K562 (cell line): Measurements from ENCODE around the gene ROPN1L. TPM values are rescaled to one million over a fixed set of nuclear protein-coding genes. Genes with fewer than 3 reads are reported as not detected.

ENCODE experiments used
- ATAC-seq: fragments of 200-7000 bp; cut with Tn5 transposase; 3 replicates; pipeline ENCODE4 v1.9.1; 2020; ENCODE audit warnings: moderate library complexity
- BruUV-seq: library from RNA; stranded (reverse); fragments of 400-500 nt; replicated peaks from 2 replicates; lab custom pipeline; 2021; lab: Mats Ljungman, UMichigan
- CTCF ChIA-PET: fragments of 300-600 bp; formaldehyde crosslinking; extraction: SDS; loops from one replicate; lab custom pipeline; 2021; ENCODE audit warnings: low intra/inter-chr PET ratio; lab: Yijun Ruan, JAX
- POLR2A ChIA-PET: fragments of 300-600, 350-650 bp; sonication (Branson Sonifier 250); formaldehyde crosslinking; extraction: SDS; loops from one replicate; lab custom pipeline; 2021; ENCODE audit warnings: antibody characterized with exemption, inconsistent platforms; lab: Yijun Ruan, JAX
- DNase-seq, 4 experiments: peaks; one replicate each; pipeline versions ENCODE4 v3.0.0 to v3.0.0-alpha.2; 2011 to 2018; ENCODE audit warnings: low spot score in 3 of 4, mixed read lengths in 3 of 4; ENCODE audit errors: extremely low read depth in 1 of 4
- FAIRE-seq: peaks from 2 replicates; lab custom pipeline; 2011; peaks lifted over from hg19 to GRCh38; lab: Jason Lieb, UNC
- H2AFZ ChIP-seq: 2 replicates; pipeline ENCODE4 v1.6.0; 2011; ENCODE audit warnings: low read depth, low read length, control low read depth, inconsistent platforms
- H3K27ac ChIP-seq: fragments of 200-600 bp; 3 replicates; pipeline ENCODE4 v1.8.0; 2011; ENCODE audit warnings: low read depth, mild to moderate bottlenecking, control low read depth, inconsistent platforms, low read length, moderate library complexity, mixed read lengths; ENCODE audit errors: extremely low read depth
- H3K27me3 ChIP-seq, 2 experiments: fragments of 300-600 bp in 1 of 2; 2 replicates in 1 of 2; 3 replicates in 1 of 2; pipeline versions ENCODE4 v1.6.0 to v1.8.0; 2011; ENCODE audit warnings: inconsistent platforms in 2 of 2, low read length in 2 of 2, mild to moderate bottlenecking in 1 of 2, mixed read lengths in 1 of 2, moderate library complexity in 1 of 2; ENCODE audit not compliant: control insufficient read depth in 2 of 2, insufficient read depth in 2 of 2
- H3K36me3 ChIP-seq: fragments of 300-600 bp; 3 replicates; pipeline ENCODE4 v1.8.0; 2011; ENCODE audit warnings: mild to moderate bottlenecking, low read length, inconsistent platforms; ENCODE audit not compliant: control insufficient read depth, insufficient read depth
- H3K4me1 ChIP-seq, 2 experiments: fragments of 200-600 bp in 1 of 2; replicated peaks in 1 of 2; 2 replicates in 1 of 2; 3 replicates in 1 of 2; pipeline versions ENCODE4 v1.5.1 to v1.8.0; 2011; ENCODE audit warnings: inconsistent platforms in 2 of 2, low read length in 2 of 2, mild to moderate bottlenecking in 1 of 2, mixed read lengths in 1 of 2, moderate library complexity in 1 of 2; ENCODE audit not compliant: control insufficient read depth in 2 of 2, insufficient read depth in 2 of 2
- H3K4me2 ChIP-seq: 2 replicates; pipeline ENCODE4 v1.6.1; 2011; ENCODE audit warnings: low read length, control low read depth, inconsistent platforms, mixed read lengths; ENCODE audit not compliant: insufficient read depth
- H3K4me3 ChIP-seq: fragments of 200-600 bp; sonication (generic), shearing (Covaris generic); 2 replicates; pipeline ENCODE4 v1.5.1; 2016; ENCODE audit warnings: control low read depth, inconsistent platforms
- H3K79me2 ChIP-seq: fragments of 200-600 bp; 3 replicates; pipeline ENCODE4 v1.8.0; 2011; ENCODE audit warnings: low read length, inconsistent platforms; ENCODE audit not compliant: control insufficient read depth, insufficient read depth
- H3K9ac ChIP-seq, 2 experiments: 2 replicates each; pipeline versions ENCODE4 v1.6.0 to v1.6.1; 2011; ENCODE audit warnings: low read depth in 2 of 2, low read length in 2 of 2, control low read depth in 1 of 2, inconsistent platforms in 1 of 2, mild to moderate bottlenecking in 1 of 2, mixed read lengths in 1 of 2; ENCODE audit not compliant: insufficient read depth in 1 of 2
- H3K9me1 ChIP-seq: one replicate; pipeline ENCODE4 v1.6.0; 2011; ENCODE audit warnings: inconsistent platforms, mild to moderate bottlenecking, low read length, moderate library complexity; ENCODE audit not compliant: control insufficient read depth, insufficient read depth
- H3K9me3 ChIP-seq: replicated peaks from 2 replicates; pipeline ENCODE4 v1.5.1; 2011; ENCODE audit warnings: low read depth, low read length, inconsistent platforms; ENCODE audit not compliant: control insufficient read depth, insufficient read depth
- H4K20me1 ChIP-seq: replicated peaks from 2 replicates; pipeline ENCODE4 v1.6.1; 2011; ENCODE audit warnings: low read length, inconsistent platforms, mixed read lengths; ENCODE audit not compliant: control insufficient read depth, insufficient read depth
- CEBPB ChIP-seq: fragments of 450-650 bp; IDR thresholded peaks from 2 replicates; pipeline ENCODE4 v1.6.1; 2016; ENCODE audit warnings: missing genetic modification characterization, missing compliant biosample characterization
- CEBPG ChIP-seq, 3 experiments: fragments of 200-800 bp in 1 of 3; sonication (Bioruptor generic) in 1 of 3; sonication (generic) in 1 of 3; formaldehyde crosslinking in 1 of 3; IDR thresholded peaks in 2 of 3; conservative IDR thresholded peaks in 1 of 3; 2 replicates each; pipeline versions ENCODE4 v1.6.1 to v1.8.0; 2016 to 2022; ENCODE audit warnings: missing compliant biosample characterization in 2 of 3, missing genetic modification characterization in 2 of 3, mild to moderate bottlenecking in 1 of 3, missing genetic modification reagents in 1 of 3
- NFE2 ChIP-seq: IDR thresholded peaks from 2 replicates; pipeline ENCODE4 v1.6.1; 2014; ENCODE audit warnings: antibody characterized with exemption, low read depth
- SMAD1 ChIP-seq: fragments of 150-350 bp; IDR thresholded peaks from 2 replicates; pipeline ENCODE4 v1.6.1; 2014; ENCODE audit warnings: low read length, low read depth; ENCODE audit not compliant: partially characterized antibody
- TARDBP ChIP-seq: fragments of 450-650 bp; IDR thresholded peaks from 2 replicates; pipeline ENCODE4 v1.6.1; 2016
- whole genome bisulfite sequencing: fragments of 100-300 bp; shearing (Covaris generic); methylation state at CpG from one replicate; pipeline ENCODE4 v1.1.6; 2016; ENCODE audit warnings: low coverage, mixed read lengths; ENCODE audit not compliant: insufficient coverage; ENCODE audit errors: missing lambda C conversion rate; 5-methylcytosine and 5-hydroxymethylcytosine counted together
- in situ Hi-C: fragments of 300-500 bp; cut with MboI; formaldehyde crosslinking; loops from 4 replicates; pipeline ENCODE4 v1.15.0; 2018; ENCODE audit warnings: inconsistent platforms, mixed read lengths
- intact Hi-C: fragments of 100-400 bp; cut with micrococcal nuclease; formaldehyde crosslinking; loops from 2 replicates; pipeline ENCODE4 v1.14.2; 2022
- polyA plus RNA-seq, 8 experiments: library from polyadenylated mRNA; depleted of rRNA in 4 of 8; stranded (reverse) in 5 of 8; unstranded in 3 of 8; fragments of >200 nt; fragmentation: Nextera tagmentation in 2 of 8; fragmentation: Illumina TruSeq in 1 of 8; extraction: Ambion mirVana in 2 of 8; extraction: Trizol in 1 of 8; gene quantifications; 2 replicates each; pipeline versions ENCODE4 v1.2.1 to v1.2.3, GENCODE V29; 2011 to 2014; ENCODE audit warnings: inconsistent platforms in 1 of 8, missing spikeins in 1 of 8
- total RNA-seq, 7 experiments: library from RNA; depleted of rRNA in 6 of 7; stranded (reverse); fragments of >200 nt in 6 of 7; fragmentation: Illumina TruSeq in 2 of 7; extraction: Trizol in 2 of 7; gene quantifications; 2 replicates each; pipeline versions ENCODE4 v1.2.1 to v1.2.3, GENCODE V29; 2011 to 2021; ENCODE audit warnings: low replicate concordance in 1 of 7

Gene ROPN1L
- total and polyA plus RNA-seq, 9 of the 15 experiments (the other 6 are each of a cell fraction or from before 2014, with no cell fraction given) = 0.04 to 0.85 (median 0.24) TPM; not detected in 3

DNA sequence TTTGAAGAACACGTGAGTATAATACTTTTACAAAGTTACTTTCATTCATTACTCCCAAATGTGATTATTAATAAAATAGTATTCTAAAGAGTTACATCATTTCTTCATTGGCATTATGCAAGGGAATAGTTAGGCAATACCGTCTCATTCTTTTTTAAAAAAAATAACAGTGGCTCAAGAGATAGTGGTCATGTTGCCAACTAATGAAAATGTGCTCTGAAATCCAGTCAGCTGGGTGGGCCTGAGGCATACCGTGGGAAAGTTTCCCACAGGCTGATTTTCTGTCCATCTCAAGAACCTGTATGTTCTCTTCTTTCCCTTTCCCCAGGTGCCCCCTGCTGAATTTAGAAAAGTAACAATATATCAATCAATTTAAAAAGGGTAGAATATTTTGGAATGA, 40.8 kb upstream of the ROPN1L start:
- CTCF ChIA-PET = interaction anchor here (0.6 kb wide), 1 partner anchor 134 kb away, joined by 3 read pairs; no protein-coding TSS in a partner anchor

DNA sequence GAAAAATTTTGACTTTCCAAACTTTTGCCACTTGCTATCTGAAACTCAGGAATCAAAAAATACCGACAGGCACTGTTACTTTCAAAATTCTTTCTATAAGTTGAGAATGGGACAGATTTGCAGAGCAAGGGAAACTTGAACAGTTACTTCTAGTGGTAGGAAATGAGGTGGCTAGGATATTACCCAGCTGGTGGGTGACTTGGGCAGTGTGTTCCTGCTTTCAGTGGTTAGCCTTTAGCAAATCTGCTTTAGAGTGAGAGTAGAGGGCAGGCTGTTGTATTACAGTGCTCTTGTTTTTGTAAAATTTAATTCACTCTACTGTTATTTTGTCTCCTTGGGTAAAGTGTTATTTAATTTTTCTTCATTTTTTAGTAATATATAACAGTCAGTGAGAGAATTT, 40.2 kb upstream of the ROPN1L start:
- BruUV-seq = no TSS peak
- Histone ChIP-seq H3K9me3 (no peaks in the 10 kb centered on the region), H3K4me3 (no peak overlapping the region), H3K9me1 (no peaks in the 10 kb centered on the region), H3K36me3 (peaks cover 95% of the 10 kb centered on the region), H3K27ac (no peak overlapping the region), H4K20me1 (no peaks in the 10 kb centered on the region), H3K79me2 (peaks cover 23% of the 10 kb centered on the region), H3K27me3 (no peaks in the 10 kb centered on the region), H3K4me1 (no peaks in the 10 kb centered on the region), H3K4me2 (no peak overlapping the region), H2AFZ (no peak overlapping the region), H3K9ac (no peak overlapping the region)
- ATAC-seq (no peak), DNase-seq (no peak), FAIRE-seq (no peak)
- TF ChIP-seq SMAD1 = no peak
- 88% methylated on average over 1 of the region's 1 CpG for WGBS
- ChIA-PET CTCF (interaction anchor here (0.6 kb wide), 1 partner anchor 135 kb away, joined by 3 read pairs; no protein-coding TSS in a partner anchor), POLR2A (no interaction called here)
- in situ Hi-C loops = no loop called here
- intact Hi-C loops = no loop called here

More for the DNA sequence above, 40.8 kb upstream of the ROPN1L start:
- in situ Hi-C loops (no loop called here), intact Hi-C loops (no loop called here)
- H3K9me1 ChIP-seq = no peaks in the 10 kb centered on the region
- H3K79me2 ChIP-seq = peaks cover 25% of the 10 kb centered on the region
- H3K36me3 ChIP-seq = peaks cover 95% of the 10 kb centered on the region
- no peaks in the 10 kb centered on the region for H3K4me1 ChIP-seq
- TF ChIP-seq NFE2 = no peak
- TF ChIP-seq CEBPG (CRISPR knock-in tag; IDR thresholded peaks at IDR 0.05) = no peak
- TF ChIP-seq CEBPG (tag; conservative IDR thresholded peaks at IDR 0.05 in 1 of 2, IDR thresholded peaks at IDR 0.05 in 1 of 2) = peak; percentile 40 to 46; a peak in 3 of 4 replicates
- TF ChIP-seq CEBPB (tag) = 0 out of 2 replicates have a peak, but pooled peaks have one; percentile 48
- no peak for TF ChIP-seq TARDBP
- no peak overlapping the region for H3K4me3 ChIP-seq
- FAIRE-seq = no peak
- 81% methylated on average over 3 of the region's 3 CpGs for WGBS
- no peak for ATAC-seq
- H4K20me1 ChIP-seq = no peaks in the 10 kb centered on the region
- H3K27ac ChIP-seq = no peak overlapping the region
- no peaks in the 10 kb centered on the region for H3K9me3 ChIP-seq
- H2AFZ ChIP-seq = no peak overlapping the region
- TSS peak; percentile 1 for BruUV-seq
- no peaks in the 10 kb centered on the region for H3K27me3 ChIP-seq
- H3K9ac ChIP-seq = no peak overlapping the region
- POLR2A ChIA-PET = no interaction called here
- no peak overlapping the region for H3K4me2 ChIP-seq
- DNase-seq = no peak
